HEK293T (cell line): ENCODE measurements around the gene TAS2R41.

Source experiments
- ARNT ChIP-seq: fragments of 450-650 bp; IDR thresholded peaks from 2 replicates; pipeline ENCODE4 v1.6.1; 2017; ENCODE audit warnings: mild to moderate bottlenecking
- ELF4 ChIP-seq: fragments of 450-650 bp; IDR thresholded peaks from 2 replicates; pipeline ENCODE4 v1.6.1; 2017; ENCODE audit warnings: antibody characterized with exemption
- FOXA1 ChIP-seq: fragments of 450-650 bp; IDR thresholded peaks from 2 replicates; pipeline ENCODE4 v1.6.1; 2016; ENCODE audit warnings: mild to moderate bottlenecking
- FOXK2 ChIP-seq: fragments of 450-650 bp; IDR thresholded peaks from 2 replicates; pipeline ENCODE4 v1.6.1; 2016; ENCODE audit warnings: mild to moderate bottlenecking
- FOXM1 ChIP-seq: fragments of 450-650 bp; IDR thresholded peaks from 2 replicates; pipeline ENCODE4 v1.6.1; 2017; ENCODE audit warnings: mild to moderate bottlenecking, borderline replicate concordance
- HDGF ChIP-seq: fragments of 450-650 bp; IDR thresholded peaks from 2 replicates; pipeline ENCODE4 v1.6.1; 2017; ENCODE audit warnings: antibody characterized with exemption, borderline replicate concordance
- L3MBTL2 ChIP-seq: fragments of 450-650 bp; conservative IDR thresholded peaks from 2 replicates; pipeline ENCODE4 v1.6.1; 2016; ENCODE audit warnings: mild to moderate bottlenecking
- LEF1 ChIP-seq: fragments of 450-650 bp; IDR thresholded peaks from 2 replicates; pipeline ENCODE4 v1.6.1; 2017; ENCODE audit warnings: mild to moderate bottlenecking, borderline replicate concordance
- NFRKB ChIP-seq: fragments of 450-650 bp; IDR thresholded peaks from 2 replicates; pipeline ENCODE4 v1.6.1; 2016; ENCODE audit warnings: mild to moderate bottlenecking, moderate library complexity
- SP1 ChIP-seq: fragments of 450-650 bp; IDR thresholded peaks from 2 replicates; pipeline ENCODE4 v1.6.1; 2017
- TARDBP ChIP-seq: fragments of 450-650 bp; IDR thresholded peaks from 2 replicates; pipeline ENCODE4 v1.6.1; 2016

DNA sequence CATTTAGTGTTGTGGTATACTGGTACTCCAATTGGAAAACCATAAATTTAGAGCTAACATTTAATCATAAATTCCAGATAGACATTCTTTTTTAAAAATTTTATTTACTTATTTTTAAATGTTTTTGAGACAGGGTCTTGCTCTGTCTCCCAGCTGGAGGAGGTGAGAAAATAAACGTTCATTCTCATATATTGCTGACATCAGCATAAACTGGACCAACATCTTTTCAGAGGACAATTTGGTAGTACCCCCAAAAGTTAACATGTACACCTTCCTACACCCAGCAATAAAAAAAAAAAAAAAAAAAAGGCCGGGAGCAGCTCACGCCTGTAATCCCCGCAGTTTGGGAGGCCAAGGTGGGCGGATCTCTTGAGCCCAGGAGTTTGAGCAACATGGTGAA is 29.2 kb upstream of the TAS2R41 start:
- TF ChIP-seq SP1 (no peak), ARNT (no peak), NFRKB (no peak), ELF4 (no peak), FOXK2 (no peak), FOXM1 (no peak), LEF1 (no peak), L3MBTL2 (no peak), FOXA1 (no peak), HDGF (no peak), TARDBP (no peak)
